Activated gamma-delta T cell (primary cell): ENCODE measurements around the gene CSPG5.

Experiments
- DNase-seq: peaks from one replicate; lab custom pipeline; 2025; lab: John Stamatoyannopoulos, UW
- total RNA-seq, 2 donors: gene quantifications; one replicate each; lab custom pipeline; 2026; lab: John Stamatoyannopoulos, UW

Gene CSPG5, protein sequence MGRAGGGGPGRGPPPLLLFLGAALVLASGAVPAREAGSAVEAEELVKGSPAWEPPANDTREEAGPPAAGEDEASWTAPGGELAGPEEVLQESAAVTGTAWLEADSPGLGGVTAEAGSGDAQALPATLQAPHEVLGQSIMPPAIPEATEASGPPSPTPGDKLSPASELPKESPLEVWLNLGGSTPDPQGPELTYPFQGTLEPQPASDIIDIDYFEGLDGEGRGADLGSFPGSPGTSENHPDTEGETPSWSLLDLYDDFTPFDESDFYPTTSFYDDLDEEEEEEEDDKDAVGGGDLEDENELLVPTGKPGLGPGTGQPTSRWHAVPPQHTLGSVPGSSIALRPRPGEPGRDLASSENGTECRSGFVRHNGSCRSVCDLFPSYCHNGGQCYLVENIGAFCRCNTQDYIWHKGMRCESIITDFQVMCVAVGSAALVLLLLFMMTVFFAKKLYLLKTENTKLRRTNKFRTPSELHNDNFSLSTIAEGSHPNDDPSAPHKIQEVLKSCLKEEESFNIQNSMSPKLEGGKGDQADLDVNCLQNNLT
- total RNA-seq = 1.4 to 1.7 reads per million in 2 donors

DNA sequence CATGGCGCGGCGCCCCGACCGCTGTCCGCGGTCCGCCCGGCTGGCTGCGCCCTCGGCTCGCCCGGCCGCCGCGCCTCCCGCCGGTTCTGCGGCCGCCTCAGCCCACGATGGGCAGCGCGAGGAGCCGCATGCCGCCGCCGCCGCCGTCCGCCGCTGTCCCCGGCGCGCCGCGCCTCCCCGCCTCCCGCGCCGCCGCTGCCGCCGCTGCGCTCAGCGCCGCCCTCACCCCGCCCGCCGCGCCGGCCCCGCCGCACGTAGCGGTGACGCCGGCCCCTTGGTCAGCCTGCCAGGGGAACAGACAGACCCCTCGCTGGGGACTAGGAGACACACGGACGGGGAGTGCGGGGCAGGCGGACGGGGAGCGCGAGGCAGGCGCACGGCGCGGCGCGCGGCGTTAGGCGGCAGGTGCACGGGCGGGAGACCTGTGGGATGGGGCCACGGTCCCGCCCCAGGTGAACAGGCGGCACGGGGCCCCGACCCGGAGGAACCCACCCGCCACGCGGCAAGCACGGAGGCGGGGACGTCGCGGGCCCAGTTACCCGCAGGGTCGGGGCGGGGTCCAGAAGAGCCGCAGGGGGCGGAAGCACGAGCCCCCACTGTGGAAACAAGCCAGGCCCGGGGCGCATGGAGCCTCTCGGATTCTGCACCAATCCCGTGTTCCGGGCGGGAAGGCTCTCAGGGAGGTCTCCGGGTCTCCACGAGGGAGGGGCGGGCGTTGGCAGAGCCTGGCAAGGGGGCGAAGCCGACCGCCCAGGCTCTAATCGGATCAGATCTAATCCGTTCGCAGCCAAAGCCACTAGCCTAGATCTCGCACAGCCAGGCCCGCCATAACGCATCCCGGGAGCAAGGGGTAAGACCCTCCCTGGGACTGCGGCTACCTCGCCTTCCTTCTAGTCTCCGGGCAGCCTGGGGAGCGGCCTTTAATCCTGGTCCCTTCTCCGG lies at the start of gene CSPG5:
Gene CSPG5 (minus strand): TSS at position 175 of the 942 bp plus-strand sequence. CDS start 172 bp downstream, at position 3.
- peak; percentile 18 for DNase-seq

DNA sequence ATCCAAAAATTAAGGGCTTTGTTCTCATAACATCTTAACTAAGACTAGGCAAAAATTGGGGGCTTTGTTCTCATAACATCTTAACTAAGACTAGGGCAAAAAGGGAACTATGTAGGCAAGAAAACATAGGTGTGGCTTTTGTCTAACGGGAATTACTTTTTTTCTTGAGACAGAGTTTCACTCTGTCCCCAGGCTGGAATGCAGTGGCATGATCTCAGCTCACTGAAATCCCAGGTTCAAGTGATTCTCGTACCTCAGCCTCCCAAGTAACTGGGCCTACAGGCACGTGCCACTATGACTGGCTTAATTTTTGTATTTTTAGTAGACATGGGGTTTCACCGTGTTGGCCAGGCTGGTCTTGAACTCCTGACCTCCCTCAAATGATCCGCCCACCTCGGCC lies 49.8 kb upstream of the CSPG5 start:
- no peak for DNase-seq

DNA sequence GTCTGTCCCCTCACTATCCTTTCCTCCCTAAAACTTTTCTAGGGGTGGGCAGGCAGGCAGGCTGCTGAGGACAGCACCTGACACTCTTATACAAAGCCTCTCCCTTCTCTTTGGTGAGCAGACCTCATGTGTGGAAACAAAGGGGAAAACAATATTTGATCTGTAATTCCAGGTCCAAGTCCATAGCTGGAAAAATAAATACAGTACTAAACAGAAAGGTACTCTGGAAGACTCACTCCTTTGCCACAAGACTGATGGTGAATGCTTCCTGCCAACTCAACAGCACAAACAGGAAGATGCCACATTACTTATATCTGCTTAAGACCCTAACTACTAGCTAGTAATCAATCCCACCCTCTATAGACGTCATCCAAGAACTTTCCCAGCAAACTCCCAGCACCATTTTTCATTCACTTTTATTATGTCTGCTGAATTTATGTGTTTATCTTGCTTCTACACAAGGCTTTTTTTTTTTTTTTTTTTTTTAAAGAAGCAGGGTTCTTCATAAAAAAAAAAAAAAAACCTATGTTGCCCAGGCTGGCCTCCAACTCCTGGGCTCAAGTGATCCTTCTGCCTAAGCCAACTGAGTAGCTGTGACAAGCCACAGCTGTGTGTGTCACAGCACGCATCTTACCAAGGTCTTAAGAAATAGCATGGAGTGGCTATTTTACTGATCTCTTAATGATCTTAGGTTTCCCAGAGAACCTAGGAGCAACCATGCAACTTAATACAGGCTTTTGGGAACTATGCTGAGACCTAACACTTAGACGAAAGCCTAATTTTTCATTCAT lies 44.2 kb upstream of the CSPG5 start:
- DNase-seq = no peak

DNA sequence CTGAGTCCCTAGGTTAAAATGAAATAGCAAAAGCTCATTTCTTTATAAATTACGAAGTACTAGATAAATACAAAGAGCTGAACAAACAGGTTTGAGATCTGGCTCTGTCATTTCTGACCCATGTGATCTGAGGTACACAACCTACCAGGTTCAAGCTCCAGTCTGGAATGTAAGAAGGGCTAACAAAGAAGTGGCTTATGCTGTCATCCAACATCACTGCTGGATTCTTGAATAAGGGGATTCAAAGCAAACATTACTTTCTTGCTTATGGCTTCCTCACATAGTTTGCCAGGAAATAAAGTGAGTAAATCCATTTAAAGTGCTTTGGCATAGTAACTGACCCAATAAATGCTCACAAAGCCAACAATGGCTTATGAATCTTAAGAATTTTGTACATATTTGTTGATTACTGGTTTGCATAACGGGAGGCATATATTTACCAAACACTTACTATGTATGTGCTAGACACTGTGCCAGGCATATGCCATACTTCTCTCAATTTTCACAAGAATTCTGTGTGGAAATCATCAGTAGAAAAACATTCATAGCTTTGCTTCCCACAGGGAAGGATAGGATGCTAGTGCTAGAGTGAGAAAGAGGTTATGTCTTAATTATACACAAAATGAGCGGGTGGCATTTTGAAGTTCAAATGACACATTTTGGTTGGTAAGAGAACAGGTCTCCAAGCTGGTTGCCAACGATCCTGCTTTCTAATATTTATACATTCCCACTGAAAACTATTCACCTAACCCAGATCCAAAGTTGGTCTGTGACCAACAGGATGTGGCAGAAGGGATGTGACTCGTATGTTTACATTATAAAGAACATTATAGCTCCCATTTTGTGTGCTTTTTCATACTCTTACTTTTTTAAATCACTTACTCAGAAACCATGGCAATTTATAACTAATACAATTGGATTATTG lies 38.7 kb upstream of the CSPG5 start:
- DNase-seq = no peak

DNA sequence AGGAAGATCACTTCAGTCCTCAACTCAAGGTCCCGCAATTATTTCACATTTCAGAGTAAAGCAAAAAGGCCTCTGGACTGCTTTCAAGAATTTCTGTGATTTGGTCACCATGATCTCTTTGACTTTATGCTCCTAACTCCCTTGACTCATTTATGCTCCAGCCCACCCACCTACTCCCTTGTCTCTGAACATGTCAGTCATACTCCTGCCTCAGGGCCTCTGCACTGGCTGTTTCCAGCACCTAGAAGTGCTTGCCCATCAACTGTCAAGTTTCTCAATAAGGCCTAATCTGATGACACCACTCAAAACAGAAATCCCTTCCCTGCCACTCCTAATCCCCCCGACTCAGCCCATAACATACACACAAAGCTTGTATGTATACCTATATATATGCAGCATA lies 36.1 kb upstream of the CSPG5 start:
- DNase-seq = no peak

DNA sequence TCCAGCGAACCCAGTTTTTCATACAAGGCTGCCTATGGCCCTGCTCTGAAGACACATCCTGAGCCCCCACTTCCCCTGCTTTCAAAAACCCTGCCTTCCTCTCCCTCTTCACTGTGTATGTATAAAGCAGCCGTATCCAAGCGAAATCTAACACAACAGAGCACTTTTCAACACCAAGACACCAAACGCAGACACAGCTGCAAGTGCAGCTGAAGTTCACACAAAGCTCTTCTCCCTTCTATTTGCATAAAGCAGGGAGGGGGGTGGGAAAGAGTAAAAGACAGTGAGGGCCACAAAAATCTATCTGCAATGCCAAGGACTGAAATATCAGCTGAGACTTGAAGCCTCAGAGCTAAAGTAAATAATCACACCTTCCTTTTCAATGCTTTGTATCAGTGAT lies 35.1 kb upstream of the CSPG5 start:
- DNase-seq = no peak

DNA sequence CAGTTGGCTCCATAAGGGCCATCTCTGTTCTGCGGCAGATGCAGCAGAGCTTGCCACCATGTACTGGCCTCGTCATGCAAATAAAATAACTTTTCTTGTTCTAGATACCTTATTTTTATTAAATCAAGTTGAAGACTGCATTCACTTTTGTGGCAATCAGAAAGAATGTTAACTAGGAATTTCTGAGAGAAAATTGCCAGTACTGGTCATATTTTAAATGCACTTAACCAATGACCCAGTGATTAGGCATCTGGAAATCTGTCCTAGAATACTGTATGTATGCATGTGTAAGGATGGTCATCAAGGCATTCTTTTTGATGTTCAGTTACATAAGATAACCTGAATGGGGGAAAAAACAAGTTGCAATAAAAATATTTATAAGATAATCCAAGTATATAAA lies 34.2 kb upstream of the CSPG5 start:
- no peak for DNase-seq

DNA sequence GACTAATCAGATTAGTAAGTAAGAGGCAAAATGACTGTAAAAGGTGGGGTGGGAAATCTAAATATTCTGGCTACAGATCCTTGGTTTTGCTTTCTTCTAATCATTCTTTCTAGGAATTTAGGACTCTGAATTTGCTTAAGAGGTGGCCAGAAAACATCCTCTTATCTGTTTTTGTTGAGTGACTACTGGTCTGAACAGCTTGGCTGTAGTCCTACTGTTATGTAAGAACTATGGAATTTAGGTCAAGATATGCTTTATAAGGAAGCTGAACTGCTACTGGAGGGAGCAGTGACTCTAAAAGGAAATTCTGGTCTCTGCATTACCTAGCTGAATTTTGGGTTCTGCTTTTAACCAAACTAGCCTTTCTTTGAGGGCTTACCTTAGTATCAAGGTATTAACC lies 33.5 kb upstream of the CSPG5 start:
- no peak for DNase-seq

DNA sequence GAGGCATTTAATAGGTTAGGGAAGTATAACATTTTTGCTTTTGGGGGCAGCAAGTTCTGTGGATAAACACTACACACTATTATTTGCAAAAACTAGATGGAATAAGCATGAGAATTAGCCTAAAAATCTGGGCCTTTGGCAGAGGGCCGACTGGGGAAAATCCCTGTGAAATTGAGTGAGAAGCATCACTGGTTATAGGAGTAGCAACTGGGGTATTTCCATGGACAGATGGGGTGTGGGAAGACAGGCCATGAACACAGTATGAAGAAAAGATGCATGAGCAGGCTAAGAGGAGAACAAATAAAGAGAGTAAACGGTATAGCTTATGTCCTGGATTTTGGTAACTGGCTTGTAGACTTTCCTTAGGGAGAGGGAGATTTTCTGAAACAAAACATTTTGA lies 32.9 kb upstream of the CSPG5 start:
- DNase-seq = no peak

DNA sequence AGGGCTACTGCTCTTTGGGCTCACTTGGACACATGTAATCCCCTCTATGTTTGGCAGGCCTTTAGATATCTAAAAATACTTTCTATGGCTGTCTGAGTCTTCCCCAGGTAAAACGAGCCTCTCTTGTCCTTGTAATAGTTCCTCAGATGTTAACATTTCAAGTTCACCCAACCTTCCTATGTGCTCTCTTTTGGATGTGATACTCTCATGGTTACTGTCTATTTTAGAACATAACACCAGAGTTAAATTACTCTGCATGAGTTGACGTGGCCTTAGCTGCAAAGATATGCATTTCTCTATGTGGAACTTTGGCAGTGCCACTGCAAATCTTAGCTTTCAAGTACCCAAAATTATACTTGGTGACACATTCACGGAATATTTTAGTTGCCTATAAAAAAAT lies 31.9 kb upstream of the CSPG5 start:
- DNase-seq = no peak

DNA sequence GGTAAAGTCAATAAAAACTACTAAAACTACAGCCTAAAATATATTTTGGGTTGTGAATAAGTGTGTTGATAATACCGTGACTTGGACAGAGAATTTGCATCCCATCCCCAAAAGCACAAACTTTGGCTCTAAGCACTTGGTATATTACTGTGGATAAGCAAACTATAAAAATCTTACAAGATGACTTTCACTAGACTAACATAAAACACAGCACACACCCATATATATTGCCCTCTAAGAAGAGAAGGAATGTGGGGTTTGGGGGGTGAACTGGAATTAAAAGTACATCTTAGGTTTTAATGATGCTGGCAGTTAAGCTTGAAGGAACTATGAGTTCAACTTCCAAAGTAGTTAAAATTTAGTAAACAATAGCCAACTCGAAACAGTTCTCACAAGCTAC lies 28.7 kb upstream of the CSPG5 start:
- DNase-seq = no peak

DNA sequence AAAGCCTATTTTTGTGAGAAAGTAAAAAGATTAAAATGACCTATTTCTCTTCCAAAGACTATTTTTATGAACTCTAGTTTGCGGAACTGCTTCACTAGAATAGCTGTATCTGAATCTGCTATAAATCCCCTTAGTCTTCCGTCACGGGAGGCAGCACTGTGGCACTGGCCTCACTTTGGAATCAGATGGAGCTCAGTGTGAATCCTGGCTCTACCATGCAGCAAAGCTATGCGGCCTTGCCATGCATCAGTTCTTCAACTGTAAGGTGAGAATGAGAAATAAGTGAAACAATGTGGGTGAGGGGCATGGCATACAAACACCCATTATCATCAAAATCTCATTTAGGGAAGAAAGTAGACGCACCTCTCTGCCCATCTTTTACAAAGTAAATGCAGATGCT lies 27.5 kb upstream of the CSPG5 start:
- DNase-seq = no peak

DNA sequence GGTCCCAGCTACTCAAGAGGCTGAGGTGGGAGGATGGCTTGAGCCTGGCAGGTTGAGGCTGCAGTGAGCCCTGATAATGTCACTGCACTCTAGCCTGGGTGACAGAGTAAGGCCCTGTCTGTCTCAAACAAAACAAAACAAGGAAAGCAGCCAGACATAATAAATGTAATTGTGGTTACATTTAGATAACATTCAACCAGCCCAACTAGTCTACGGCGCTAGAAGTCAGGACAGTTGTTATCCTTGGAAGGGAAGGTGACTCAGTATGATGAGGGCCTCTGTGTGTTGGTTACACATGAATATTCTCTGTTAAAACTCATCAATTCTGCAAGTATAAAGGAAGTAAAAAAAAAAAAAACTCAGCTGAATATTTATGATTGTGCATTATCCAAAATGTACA lies 27.0 kb upstream of the CSPG5 start:
- no peak for DNase-seq

DNA sequence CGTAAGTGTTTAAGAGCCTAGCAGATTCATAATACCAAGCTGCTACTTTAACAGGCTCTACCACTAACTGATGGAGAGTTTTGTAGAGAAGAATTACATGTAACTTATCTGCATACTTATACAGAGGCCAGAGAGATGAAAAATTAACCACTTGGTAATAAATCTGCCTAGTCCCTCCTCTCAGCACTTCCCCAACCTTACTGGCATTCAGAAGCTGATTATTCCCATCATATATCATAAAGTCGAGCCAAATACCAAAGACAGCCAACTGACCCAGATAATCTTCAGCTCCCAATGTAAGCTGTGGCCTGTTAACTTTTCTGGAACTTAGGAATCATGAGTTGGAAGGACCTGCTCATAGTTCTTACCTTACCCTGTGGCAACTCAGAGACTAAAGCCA lies 25.5 kb upstream of the CSPG5 start:
- DNase-seq = no peak

DNA sequence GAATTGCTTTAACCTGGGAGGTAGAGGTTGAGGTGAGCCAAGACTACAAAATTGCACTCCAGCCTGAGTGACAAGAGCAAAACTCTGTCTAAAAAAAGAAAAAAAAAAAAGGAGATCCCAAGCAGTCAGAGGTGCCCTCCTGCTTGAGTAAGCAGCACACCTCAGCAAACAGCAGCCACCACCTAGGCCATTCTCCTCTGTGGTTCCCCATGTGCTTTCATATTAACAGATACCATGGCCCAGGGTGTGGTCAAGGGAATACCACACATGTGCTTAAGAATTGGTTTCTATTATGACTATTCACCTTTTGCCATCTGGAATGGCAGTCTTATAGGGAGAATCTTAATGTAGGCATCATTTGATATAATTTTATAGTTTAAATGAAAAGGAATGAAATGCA lies 24.7 kb upstream of the CSPG5 start:
- DNase-seq = no peak

DNA sequence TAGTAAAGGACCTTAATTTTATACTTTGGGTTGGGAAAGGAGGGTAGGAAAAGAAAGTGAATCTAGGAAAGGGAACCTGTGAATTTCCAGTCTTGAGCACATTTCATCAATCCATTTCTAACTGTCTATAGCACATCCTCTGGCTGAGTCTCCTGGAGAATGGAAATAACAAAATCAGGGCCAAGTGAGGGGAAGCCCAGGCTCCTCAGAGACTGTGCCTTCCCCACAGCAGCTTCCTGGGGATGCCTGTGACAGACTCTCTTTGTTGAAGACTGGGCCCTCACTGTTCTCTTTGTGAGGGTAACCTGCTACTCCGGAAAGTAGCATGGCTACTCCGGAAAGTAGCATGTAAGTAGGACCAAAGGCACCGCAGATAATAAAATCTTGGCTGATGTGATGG lies 22.6 kb upstream of the CSPG5 start:
- no peak for DNase-seq

DNA sequence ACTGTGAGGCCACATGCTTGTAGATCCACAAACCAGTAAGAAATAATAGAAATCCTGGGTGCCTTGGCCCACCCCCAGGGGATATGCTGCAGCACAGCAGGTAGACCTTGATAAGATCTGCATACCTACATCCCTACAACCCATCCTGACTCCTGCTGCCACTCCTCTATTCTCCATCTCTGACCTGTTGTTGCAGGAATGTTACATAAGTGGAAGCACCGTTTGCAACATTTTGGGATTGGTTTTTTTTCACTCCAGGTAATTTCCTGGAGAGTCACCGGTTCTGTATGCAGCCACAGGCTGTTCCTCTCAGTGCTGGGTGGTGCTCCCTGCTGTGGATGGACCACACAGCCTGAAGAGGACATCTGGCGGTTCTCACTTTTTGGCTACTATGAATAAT lies 16.1 kb upstream of the CSPG5 start:
- no peak for DNase-seq

DNA sequence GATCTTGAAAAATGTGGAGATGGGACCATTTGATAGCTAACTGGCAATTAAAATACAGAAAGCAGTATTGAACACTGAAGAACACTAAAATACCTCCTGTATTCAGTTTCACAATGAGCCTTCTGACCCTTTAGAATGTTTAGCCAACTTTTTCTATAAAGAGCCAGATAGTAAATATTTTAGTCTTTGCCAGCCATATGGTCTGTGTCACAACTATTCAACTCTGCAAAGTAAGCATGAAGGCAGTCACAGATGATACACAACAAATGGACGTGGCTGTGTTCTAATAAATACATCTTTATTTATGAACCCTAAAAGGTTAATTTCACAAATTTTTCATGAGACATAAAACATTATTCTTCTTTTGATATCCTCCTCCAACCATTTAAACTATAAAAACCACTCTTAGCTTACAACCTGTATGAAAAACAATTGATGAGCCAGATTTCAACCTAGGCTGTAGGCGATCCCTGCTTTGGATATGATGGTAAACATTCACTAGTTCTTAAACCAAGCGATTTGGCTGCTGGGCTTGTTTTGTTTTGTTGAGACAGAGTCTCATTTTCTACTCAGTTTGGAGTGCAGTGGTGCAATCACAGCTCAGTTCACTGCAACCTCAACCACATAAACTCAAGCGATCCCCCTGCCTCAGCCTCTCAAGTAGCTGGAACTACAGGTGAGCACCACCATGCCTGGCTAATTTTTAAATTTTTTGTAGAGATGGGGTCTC lies 13.6 kb upstream of the CSPG5 start:
- no peak for DNase-seq

DNA sequence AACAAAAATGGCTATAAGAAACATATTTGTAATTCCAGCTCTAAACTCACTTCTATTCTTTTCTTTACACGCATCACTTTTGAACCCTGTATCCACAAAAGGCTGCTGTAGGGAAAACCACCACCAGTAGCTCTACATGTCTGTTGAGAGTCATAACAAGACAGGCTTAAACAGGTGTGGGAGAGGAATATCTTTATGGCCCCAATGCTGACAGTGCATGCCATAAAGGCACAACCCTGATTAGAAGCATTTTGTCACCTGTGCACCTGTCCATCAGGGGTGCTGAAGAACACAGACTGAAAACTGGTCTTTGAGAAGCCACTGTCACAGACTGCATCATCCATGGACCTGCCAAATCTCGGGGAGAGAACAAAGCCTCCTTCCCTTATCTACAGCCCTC lies 11.6 kb upstream of the CSPG5 start:
- DNase-seq = no peak

DNA sequence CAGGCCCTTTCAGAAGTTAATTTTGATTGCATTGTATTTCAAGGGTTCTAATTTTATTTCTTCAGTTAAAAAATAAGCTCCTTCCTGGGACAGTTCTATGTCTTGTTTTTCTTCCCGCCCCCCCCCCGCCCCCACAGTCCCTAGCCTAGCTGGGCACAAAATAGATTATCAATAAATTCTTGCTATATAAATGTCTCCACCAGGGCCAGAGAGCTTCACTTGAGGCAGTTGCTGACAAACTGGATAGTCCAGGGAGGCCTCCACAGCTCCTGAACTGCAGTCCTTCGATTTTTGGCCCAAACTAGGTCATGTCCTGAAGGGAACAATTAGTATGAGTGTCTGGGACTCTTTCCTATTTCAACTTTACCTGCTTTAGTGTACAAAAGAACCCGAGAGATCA lies 9.9 kb upstream of the CSPG5 start:
- no peak for DNase-seq
